H1 (cell line): ENCODE results near the gene TDRD3. TPM values are rescaled to one million over a fixed set of nuclear protein-coding genes. Genes with fewer than 3 reads are reported as not detected.

Experiments
- CTCF ChIA-PET: fragments of 300-600 bp; sonication (Branson Sonifier 250); formaldehyde crosslinking; loops from one replicate; lab custom pipeline; 2021; ENCODE audit not compliant: partially characterized antibody; lab: Charles Lee
- POLR2A ChIA-PET: fragments of 300-600 bp; sonication (Branson Sonifier 250); formaldehyde crosslinking; loops from one replicate; lab custom pipeline; 2021; ENCODE audit warnings: inconsistent platforms; ENCODE audit not compliant: partially characterized antibody; lab: Charles Lee
- DNase-seq, 2 experiments: peaks; one replicate each; pipeline versions ENCODE4 v3.0.0 to v3.0.0-alpha.2; 2010 to 2022; ENCODE audit warnings: low spot score in 2 of 2, low read depth in 1 of 2, mixed read lengths in 1 of 2
- FAIRE-seq: peaks from 2 replicates; lab custom pipeline; 2011; peaks lifted over from hg19 to GRCh38; lab: Jason Lieb, UNC
- H2AFZ ChIP-seq: 2 replicates; pipeline ENCODE4 v1.8.1; 2012; ENCODE audit warnings: low read length, inconsistent platforms
- H2AK5ac ChIP-seq: 2 replicates; pipeline ENCODE4 v1.6.1; 2013; ENCODE audit warnings: low read depth, low read length
- H2BK120ac ChIP-seq: replicated peaks from 2 replicates; pipeline ENCODE3; 2013; ENCODE audit warnings: low read depth, low read length, inconsistent platforms
- H2BK12ac ChIP-seq: 2 replicates; pipeline ENCODE4 v1.6.1; 2013; ENCODE audit warnings: low read depth, low read length
- H2BK15ac ChIP-seq: 2 replicates; pipeline ENCODE4 v1.6.1; 2013; ENCODE audit warnings: low read length
- H2BK20ac ChIP-seq: 2 replicates; pipeline ENCODE4 v1.6.1; 2013; ENCODE audit warnings: low read length
- H2BK5ac ChIP-seq: 2 replicates; pipeline ENCODE4 v1.6.1; 2013; ENCODE audit warnings: low read depth, low read length
- H3K14ac ChIP-seq: 2 replicates; pipeline ENCODE4 v1.6.1; 2013; ENCODE audit warnings: inconsistent platforms; ENCODE audit not compliant: insufficient read length
- H3K18ac ChIP-seq: 2 replicates; pipeline ENCODE4 v1.6.1; 2013; ENCODE audit warnings: low read length; ENCODE audit errors: extremely low read depth
- H3K23ac ChIP-seq: 2 replicates; pipeline ENCODE4 v1.6.1; 2013; ENCODE audit warnings: inconsistent platforms; ENCODE audit not compliant: insufficient read length
- H3K23me2 ChIP-seq: 2 replicates; pipeline ENCODE4 v1.6.1; 2013; ENCODE audit warnings: low read depth, low read length
- H3K27ac ChIP-seq: 2 replicates; pipeline ENCODE4 v1.6.1; 2011; ENCODE audit warnings: low read depth, low read length, inconsistent platforms
- H3K27me3 ChIP-seq, 4 experiments: replicated peaks in 1 of 4; 1 replicate in 1 of 4; 2 replicates in 3 of 4; pipeline versions ENCODE4 v1.6.1 to v1.8.1; 2011 to 2013; ENCODE audit warnings: low read length in 3 of 4, mild to moderate bottlenecking in 3 of 4, inconsistent platforms in 2 of 4, mixed read lengths in 2 of 4, moderate library complexity in 1 of 4; ENCODE audit not compliant: control insufficient read depth in 3 of 4, insufficient read depth in 3 of 4; ENCODE audit errors: extremely low read depth in 1 of 4
- H3K36me3 ChIP-seq, 4 experiments: 2 replicates each; pipeline versions ENCODE4 v1.6.1 to v1.8.1; 2011 to 2013; ENCODE audit warnings: mild to moderate bottlenecking in 4 of 4, low read length in 3 of 4, moderate library complexity in 2 of 4, control low read depth in 1 of 4, inconsistent platforms in 1 of 4; ENCODE audit not compliant: insufficient read depth in 4 of 4, control insufficient read depth in 2 of 4
- H3K4ac ChIP-seq: replicated peaks from 2 replicates; pipeline ENCODE3; 2013; ENCODE audit warnings: low read length, low read depth, mixed read lengths, inconsistent platforms; ENCODE audit not compliant: insufficient read length
- H3K4me1 ChIP-seq, 4 experiments: replicated peaks in 1 of 4; 1 replicate in 1 of 4; 2 replicates in 3 of 4; pipeline versions ENCODE4 v1.6.1 to v1.8.1; 2011 to 2013; ENCODE audit warnings: low read length in 3 of 4, inconsistent platforms in 2 of 4, mixed read lengths in 1 of 4; ENCODE audit not compliant: insufficient read depth in 4 of 4, control insufficient read depth in 3 of 4
- H3K4me2 ChIP-seq, 2 experiments: 2 replicates each; pipeline versions ENCODE4 v1.6.1 to v1.8.1; 2011 to 2013; ENCODE audit warnings: low read depth in 2 of 2, low read length in 2 of 2, control low read depth in 1 of 2, inconsistent platforms in 1 of 2, mild to moderate bottlenecking in 1 of 2; ENCODE audit not compliant: insufficient read depth in 1 of 2
- H3K4me3 ChIP-seq, 4 experiments: fragments of 200-600, 300-600 bp in 1 of 4; sonication (generic), shearing (Covaris generic), sonication (Bioruptor Twin) in 1 of 4; 2 replicates each; pipeline versions ENCODE4 v1.5.1 to v1.8.1; 2011 to 2016; ENCODE audit warnings: low read length in 4 of 4, low read depth in 3 of 4, control low read depth in 2 of 4, inconsistent platforms in 2 of 4, mild to moderate bottlenecking in 2 of 4, mixed read lengths in 1 of 4, moderate library complexity in 1 of 4; ENCODE audit not compliant: insufficient read depth in 2 of 4; ENCODE audit errors: extremely low read depth in 1 of 4
- H3K56ac ChIP-seq: replicated peaks from 2 replicates; pipeline ENCODE3; 2013; ENCODE audit warnings: low read depth, mild to moderate bottlenecking, mixed read lengths, low read length, inconsistent platforms; ENCODE audit not compliant: insufficient read length
- H3K79me1 ChIP-seq: 2 replicates; pipeline ENCODE4 v1.6.1; 2013; ENCODE audit warnings: low read depth, low read length, control low read depth
- H3K79me2 ChIP-seq, 2 experiments: 2 replicates each; pipeline versions ENCODE4 v1.6.1 to v1.8.1; 2012 to 2013; ENCODE audit warnings: low read length in 2 of 2, mild to moderate bottlenecking in 2 of 2, inconsistent platforms in 1 of 2; ENCODE audit not compliant: insufficient read depth in 2 of 2, control insufficient read depth in 1 of 2
- H3K9ac ChIP-seq, 4 experiments: replicated peaks in 1 of 4; 1 replicate in 1 of 4; 2 replicates in 3 of 4; pipeline versions ENCODE4 v1.6.1 to v1.8.1; 2011 to 2013; ENCODE audit warnings: low read depth in 3 of 4, low read length in 3 of 4, control low read depth in 2 of 4, mild to moderate bottlenecking in 2 of 4, moderate library complexity in 2 of 4, inconsistent platforms in 1 of 4; ENCODE audit errors: extremely low read depth in 1 of 4
- H3K9me3 ChIP-seq, 2 experiments: 2 replicates each; pipeline versions ENCODE4 v1.6.1 to v1.8.1; 2012 to 2013; ENCODE audit warnings: mild to moderate bottlenecking in 2 of 2, moderate library complexity in 2 of 2, control low read depth in 1 of 2, inconsistent platforms in 1 of 2, low read depth in 1 of 2, low read length in 1 of 2, mixed read lengths in 1 of 2; ENCODE audit not compliant: insufficient read depth in 2 of 2
- H4K20me1 ChIP-seq, 2 experiments: replicated peaks in 1 of 2; 2 replicates each; pipeline versions ENCODE3 to v1.8.1; 2011 to 2013; ENCODE audit warnings: inconsistent platforms in 2 of 2, low read length in 2 of 2, mild to moderate bottlenecking in 1 of 2; ENCODE audit not compliant: insufficient read depth in 2 of 2, control insufficient read depth in 1 of 2
- H4K5ac ChIP-seq: 2 replicates; pipeline ENCODE4 v1.6.1; 2013; ENCODE audit warnings: low read length, low read depth, mixed read lengths, inconsistent platforms; ENCODE audit not compliant: insufficient read length
- H4K8ac ChIP-seq: 2 replicates; pipeline ENCODE4 v1.8.0; 2013; ENCODE audit warnings: mild to moderate bottlenecking, moderate library complexity, low read length, inconsistent platforms; ENCODE audit not compliant: insufficient read depth; ENCODE audit errors: extremely low read depth
- H4K91ac ChIP-seq: replicated peaks from 2 replicates; pipeline ENCODE3; 2013; ENCODE audit warnings: low read length, mixed read lengths, inconsistent platforms; ENCODE audit not compliant: insufficient read length
- CTCF ChIP-seq, 3 experiments: IDR thresholded peaks; 1 replicate in 2 of 3; 2 replicates in 1 of 3; pipeline versions ENCODE4 v1.5.1 to v1.6.1; 2011; ENCODE audit warnings: low read length in 3 of 3, mild to moderate bottlenecking in 3 of 3, inconsistent platforms in 2 of 3, low read depth in 1 of 3, moderate library complexity in 1 of 3; ENCODE audit not compliant: insufficient read depth in 1 of 3; ENCODE audit errors: control extremely low read depth in 1 of 3
- FOSL1 ChIP-seq: IDR thresholded peaks from 2 replicates; pipeline ENCODE4 v1.6.1; 2011; ENCODE audit warnings: mild to moderate bottlenecking, low read depth, low read length, moderate library complexity; ENCODE audit not compliant: insufficient read depth
- KDM4A ChIP-seq: IDR thresholded peaks from one replicate; pipeline ENCODE4 v1.7.1; 2012; ENCODE audit warnings: low read depth, mild to moderate bottlenecking, moderate library complexity, low read length, inconsistent platforms; ENCODE audit not compliant: severe bottlenecking
- SAP30 ChIP-seq: fragments of 300-600 bp; sonication (generic); IDR thresholded peaks from 2 replicates; pipeline ENCODE4 v1.7.1; 2012; ENCODE audit warnings: low read length, moderate library complexity, mild to moderate bottlenecking, inconsistent platforms; ENCODE audit not compliant: insufficient read depth, insufficient replicate concordance
- WGBS, 2 experiments: shearing (Covaris generic) in 1 of 2; methylation state at CpG; one replicate each; pipeline versions ENCODE4 v1.1.6 to v1.1.7; 2013 to 2015; ENCODE audit warnings: low lambda C conversion rate in 2 of 2, mixed read lengths in 2 of 2, inconsistent platforms in 1 of 2, low coverage in 1 of 2, missing lambda C conversion rate in 1 of 2; ENCODE audit not compliant: insufficient replicate concordance in 2 of 2, insufficient coverage in 1 of 2, insufficient read length in 1 of 2; ENCODE audit errors: extremely low coverage in 1 of 2, missing lambda C conversion rate in 1 of 2; 5-methylcytosine and 5-hydroxymethylcytosine counted together
- polyA plus RNA-seq, 7 experiments: library from polyadenylated mRNA; depleted of rRNA in 3 of 7; stranded (reverse) in 5 of 7; unstranded in 2 of 7; fragments of >200 nt in 5 of 7; fragments of 200-250 nt in 2 of 7; gene quantifications; 1 replicate in 5 of 7; 2 replicates in 1 of 7; 4 replicates in 1 of 7; pipeline versions ENCODE4 v1.2.1 to v1.2.3, GENCODE V29; 2011 to 2013; ENCODE audit warnings: missing spikeins in 2 of 7, mixed read lengths in 2 of 7
- total RNA-seq: library from RNA; stranded (reverse); fragmentation: NEBNext Ultra II Directional; extraction: Animal tissue kit (Norgen Biotek cat#: 25700); gene quantifications from 2 replicates; pipeline ENCODE4 v1.2.1, GENCODE V29; 2021
- TF ChIP-seq, protein P1 (sequence below): IDR thresholded peaks from 2 replicates; pipeline ENCODE4 v1.6.1; 2012; ENCODE audit warnings: inconsistent platforms
- TF ChIP-seq, protein P2 (sequence below): IDR thresholded peaks from 2 replicates; pipeline ENCODE4 v1.6.1; 2012; ENCODE audit warnings: inconsistent platforms

TDRD3 gene
- total and polyA plus RNA-seq, 2 of the 8 experiments (the other 6 are each of a cell fraction or from before 2014, with no cell fraction given), result 2.5 to 14.7 TPM

- no peak overlapping the region for H3K4ac ChIP-seq
- no peak overlapping the region for H2BK15ac ChIP-seq
- H2BK5ac ChIP-seq, result peak overlapping the region; percentile 80; the same call in 1 of the 2 replicates
- H3K4me2 ChIP-seq, result peak overlapping the region; percentile 73 to 87
- H3K27ac ChIP-seq, result peak overlapping the region; percentile 85; the same call in 1 of the 2 replicates
- no peak overlapping the region for H2AK5ac ChIP-seq
- peak overlapping the region; percentile 81; the same call in 1 of the 2 replicates for H4K8ac ChIP-seq
- H3K56ac ChIP-seq, result no peak overlapping the region
- H2BK12ac ChIP-seq, result no peak overlapping the region
- H4K5ac ChIP-seq, result no peak overlapping the region
- H3K79me2 ChIP-seq, result peaks cover 0 to 28% of the 10 kb centered on the region in 2 experiments; a peak in 2 of 4 replicates
- H2BK120ac ChIP-seq, result no peak overlapping the region
- DNase-seq, result peak; percentile 73 to 86
- peak overlapping the region; percentile 53 to 80 (median 64); a peak in 6 of 7 replicates for H3K9ac ChIP-seq
- peak overlapping the region; percentile 54 for H2AFZ ChIP-seq
- peaks cover 2 to 12% (median 4%) of the 10 kb centered on the region in 4 experiments; a peak in 5 of 7 replicates for H3K4me1 ChIP-seq
- WGBS, 2 experiments, result 1% methylated on average over 34 of the region's 49 CpGs; no CpG with 5 or more reads in 1 of the 2 experiments
- H3K36me3 ChIP-seq, result no peaks in the 10 kb centered on the region
- H3K14ac ChIP-seq, result no peak overlapping the region
- ChIA-PET POLR2A (interaction anchor here (0.9 to 1.4 kb wide), 3 partner anchors 22 to 46 kb away, joined by 3 to 6 read pairs (median 3); no protein-coding TSS in a partner anchor), CTCF (interaction anchor here (0.6 to 1.8 kb wide), 6 partner anchors 10 to 74 kb away, joined by 3 to 4 read pairs (median 3); no protein-coding TSS in a partner anchor)
- no peak overlapping the region for H3K23ac ChIP-seq
- H2BK20ac ChIP-seq, result no peak overlapping the region
- FAIRE-seq, result peak; percentile 79
- H4K20me1 ChIP-seq, result no peaks in the 10 kb centered on the region
- no peaks in the 10 kb centered on the region for H3K27me3 ChIP-seq
- no peak overlapping the region for H4K91ac ChIP-seq
- no peak overlapping the region; the same call in 1 of the 2 replicates for H3K18ac ChIP-seq
- peaks cover 3% of the 10 kb centered on the region; the same call in 1 of the 2 replicates for H3K79me1 ChIP-seq
- peak overlapping the region; percentile 82 to 96 (median 86) for H3K4me3 ChIP-seq
- no peaks in the 10 kb centered on the region for H3K23me2 ChIP-seq
- no peaks in the 10 kb centered on the region for H3K9me3 ChIP-seq
- TF ChIP-seq, protein P1, sequence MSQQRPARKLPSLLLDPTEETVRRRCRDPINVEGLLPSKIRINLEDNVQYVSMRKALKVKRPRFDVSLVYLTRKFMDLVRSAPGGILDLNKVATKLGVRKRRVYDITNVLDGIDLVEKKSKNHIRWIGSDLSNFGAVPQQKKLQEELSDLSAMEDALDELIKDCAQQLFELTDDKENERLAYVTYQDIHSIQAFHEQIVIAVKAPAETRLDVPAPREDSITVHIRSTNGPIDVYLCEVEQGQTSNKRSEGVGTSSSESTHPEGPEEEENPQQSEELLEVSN, result peak; percentile 84
- TF ChIP-seq FOSL1 (no peak), SAP30 (peak; percentile 64), KDM4A (peak; percentile 94), CTCF (IDR thresholded peaks at IDR 0.05; ENCODE audit: control extremely low read depth in 1 of 3, insufficient read depth in 1 of 3, low read depth in 1 of 3, low read length in 3 of 3) (no peak)
- TF ChIP-seq, protein P2, sequence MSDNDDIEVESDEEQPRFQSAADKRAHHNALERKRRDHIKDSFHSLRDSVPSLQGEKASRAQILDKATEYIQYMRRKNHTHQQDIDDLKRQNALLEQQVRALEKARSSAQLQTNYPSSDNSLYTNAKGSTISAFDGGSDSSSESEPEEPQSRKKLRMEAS, result peak; percentile 92
Measured at GRCh38 chr13:60395971-60396782, 843 bp upstream of the TDRD3 start.
